GM21390 (cell line): ENCODE measurements around the gene TMEM140.
"Not testable (repeated sequence)": the region's sequence is repeated elsewhere in the genome, so short reads cannot be mapped to it uniquely, and the experiment has no call there.

Experiments
- ATAC-seq: cut with Tn5 transposase; IDR thresholded peaks from one replicate; pipeline ENCODE4 v1.9.1; 2021; ENCODE audit not compliant: unreplicated experiment

Gene TMEM140

DNA sequence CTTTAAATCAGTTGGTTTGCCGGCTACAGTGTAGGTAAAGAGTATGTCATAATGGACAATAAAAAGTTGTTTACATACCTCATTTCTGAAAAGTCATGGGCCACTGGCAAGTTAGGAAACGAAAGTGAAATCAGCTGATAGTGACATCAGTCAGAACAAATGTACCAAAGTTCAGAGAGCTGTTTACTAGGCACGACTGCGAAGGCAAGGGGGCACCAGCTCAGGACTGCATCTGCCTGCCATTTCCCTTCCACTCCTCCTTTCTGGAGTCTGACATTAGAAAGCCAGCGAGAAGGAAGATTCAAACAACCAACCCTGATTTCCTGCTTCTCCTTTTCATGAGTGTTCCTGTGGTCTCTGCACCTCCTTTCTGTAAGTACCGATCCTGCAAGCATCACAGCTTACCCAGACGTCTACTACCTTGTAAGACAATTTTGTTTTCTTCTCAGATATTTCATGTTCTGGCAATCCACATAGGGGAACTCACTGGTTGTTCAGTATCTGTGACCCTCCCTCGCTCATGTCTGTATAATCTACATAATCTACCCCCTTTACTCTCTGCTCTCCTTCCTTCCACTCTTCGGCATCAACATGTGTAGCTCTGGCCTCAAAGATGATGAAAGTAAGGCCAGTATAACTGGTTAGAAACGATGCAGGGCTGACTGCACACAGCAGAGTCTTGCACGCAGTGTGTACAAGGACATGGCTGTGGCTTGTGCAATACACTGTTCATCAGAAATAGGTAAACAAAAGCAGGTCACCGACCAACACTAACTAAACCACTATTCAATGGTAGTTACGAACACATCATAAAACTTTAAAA lies at the start of gene TMEM140:
TMEM140 (plus strand) TSS at position 174 of the 823 bp plus-strand sequence. CDS start 16,370 bp downstream, outside the sequence.
- ATAC-seq: peak; percentile 71

DNA sequence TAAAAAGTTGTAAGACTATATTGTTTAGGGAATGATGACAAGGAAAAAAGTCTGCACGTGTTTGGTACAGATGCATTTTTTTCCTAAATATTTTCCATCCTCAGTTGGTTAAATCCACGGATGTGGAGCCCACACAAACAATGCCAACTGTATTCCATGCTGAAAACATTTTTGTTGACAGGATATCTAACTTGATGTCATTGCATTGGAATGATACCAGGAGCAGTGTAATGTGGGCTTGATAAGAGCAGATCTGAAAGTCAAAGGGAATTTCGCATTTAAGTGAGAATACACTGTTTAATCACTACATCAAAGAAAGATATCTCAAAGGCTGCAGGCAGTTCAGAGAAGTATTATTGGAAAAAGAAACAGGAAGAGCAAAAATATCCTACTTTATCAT lies 49.5 kb upstream of the TMEM140 start:
- no peak for ATAC-seq

- no peak for ATAC-seq
Observed at GRCh38 chr7:135100856-135101255, 47.0 kb upstream of the TMEM140 start.

DNA sequence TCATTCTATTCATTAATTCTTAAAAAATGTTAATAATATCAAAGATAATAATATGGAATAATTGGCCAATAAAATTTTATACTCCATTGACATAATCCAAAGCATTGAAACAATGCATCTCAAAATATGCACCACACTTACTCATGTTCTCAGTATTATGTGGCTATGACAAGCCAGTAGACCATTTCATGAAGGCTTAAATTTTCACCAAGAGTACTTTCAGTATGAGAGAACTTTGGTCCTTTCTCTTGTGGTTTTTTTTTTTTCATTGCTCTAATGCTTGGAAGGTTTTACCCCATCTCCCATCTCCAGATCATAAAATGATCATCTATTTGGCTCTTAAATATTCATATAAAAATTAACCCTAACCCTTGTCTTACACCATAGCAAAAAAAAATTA lies 45.5 kb upstream of the TMEM140 start:
- peak; percentile 97 for ATAC-seq

DNA sequence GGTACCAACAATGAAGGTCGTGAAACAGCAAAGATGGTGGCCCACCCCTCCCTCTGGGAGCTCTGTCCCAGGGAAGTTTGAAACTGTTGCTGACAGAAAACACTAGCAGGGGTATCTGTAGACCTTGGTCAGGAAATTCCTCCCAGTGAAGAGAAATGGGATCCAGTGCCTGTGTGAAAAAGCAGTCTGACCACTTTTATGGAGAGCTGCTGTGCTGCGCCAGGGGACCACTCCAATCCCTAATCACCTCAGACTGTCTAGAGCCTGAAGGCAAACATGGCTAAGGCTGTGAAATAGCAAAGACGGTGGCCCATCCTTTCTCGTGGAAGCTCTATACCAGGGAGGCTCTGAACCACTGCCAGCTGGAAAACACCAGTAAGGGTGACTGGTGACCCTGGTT lies 38.3 kb upstream of the TMEM140 start:
- no peak for ATAC-seq

GRCh38 chr7:135109976-135110375 lies 37.9 kb upstream of the TMEM140 start:
- no peak for ATAC-seq

- ATAC-seq: no peak
Observed at GRCh38 chr7:135111379-135111778, 36.5 kb upstream of the TMEM140 start.

DNA sequence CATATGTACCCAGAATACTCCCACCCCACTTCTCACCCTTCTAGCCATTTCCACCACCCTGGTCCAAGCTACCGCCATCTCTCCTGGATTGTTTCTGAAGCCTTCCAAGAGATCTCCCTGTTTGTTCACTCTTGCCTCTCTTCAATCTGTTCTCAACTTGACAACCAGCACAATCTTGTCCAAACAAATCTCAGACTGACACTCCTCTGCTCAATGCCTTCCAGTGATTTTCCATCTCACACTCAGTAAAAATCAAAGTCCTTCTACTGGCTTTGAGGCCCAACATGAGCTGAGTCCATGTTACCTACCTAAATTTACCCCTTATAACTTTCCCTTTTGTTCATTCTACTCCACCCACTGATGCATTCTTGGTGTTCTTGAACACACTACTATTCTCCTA lies 33.2 kb upstream of the TMEM140 start:
- ATAC-seq: no peak

DNA sequence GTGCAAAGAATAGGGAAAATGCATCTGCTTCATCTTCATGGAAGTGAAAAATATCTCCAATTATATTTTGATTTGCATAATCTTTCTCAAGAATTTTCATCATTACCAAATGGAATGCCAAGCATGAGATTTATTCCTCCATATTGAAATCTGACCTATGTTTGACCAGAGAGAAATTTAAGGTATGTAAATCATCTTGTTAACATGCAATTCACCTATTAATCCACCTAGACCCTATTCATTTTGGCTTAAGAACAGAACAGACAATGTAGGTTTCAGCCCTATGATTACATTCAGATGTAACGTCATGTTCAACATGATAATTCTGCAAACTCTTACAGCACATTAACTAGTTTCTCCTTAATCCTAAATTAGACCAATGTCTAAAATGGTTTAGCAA lies 30.8 kb upstream of the TMEM140 start:
- ATAC-seq: no peak

DNA sequence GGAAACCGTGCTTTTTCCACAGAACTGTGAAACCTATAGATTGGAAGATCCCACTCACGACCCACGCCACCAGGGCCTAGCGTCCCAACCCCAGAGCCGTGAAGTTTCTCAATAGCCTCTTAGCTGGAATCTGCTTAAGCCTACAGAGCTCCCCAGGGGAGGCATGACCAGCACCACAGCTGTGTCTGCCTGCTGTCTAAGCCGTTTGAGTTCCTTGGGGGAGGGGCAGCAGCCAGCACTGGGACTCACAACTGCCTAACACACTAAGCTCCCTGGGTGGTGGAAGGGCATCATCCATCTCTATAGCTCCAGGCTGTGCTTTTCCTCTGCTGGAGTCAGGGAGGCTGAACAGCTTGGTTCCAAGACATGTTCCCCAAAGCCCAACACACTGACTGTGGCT lies 26.0 kb upstream of the TMEM140 start:
- no peak for ATAC-seq

DNA sequence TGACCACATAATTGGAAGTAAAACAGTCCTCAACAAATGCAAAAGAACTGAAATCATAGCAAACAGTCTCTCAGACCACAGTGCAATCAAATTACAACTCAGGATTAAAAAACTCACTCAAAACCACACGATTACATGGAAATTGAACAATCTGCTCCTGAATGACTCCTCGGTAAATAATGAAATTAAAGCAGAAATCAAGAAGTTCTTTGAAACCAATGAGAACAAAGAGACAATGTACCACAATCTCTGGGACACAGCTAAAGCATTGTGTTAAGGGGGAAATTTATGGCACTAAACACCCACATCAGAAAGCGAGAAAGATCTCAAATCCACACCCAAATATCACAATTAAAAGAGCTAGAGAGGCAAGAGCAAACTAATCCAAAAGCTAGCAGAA lies 23.2 kb upstream of the TMEM140 start:
- not testable (repeated sequence) for ATAC-seq

GRCh38 chr7:135128931-135129330 lies 18.9 kb upstream of the TMEM140 start:
- ATAC-seq: no peak

DNA sequence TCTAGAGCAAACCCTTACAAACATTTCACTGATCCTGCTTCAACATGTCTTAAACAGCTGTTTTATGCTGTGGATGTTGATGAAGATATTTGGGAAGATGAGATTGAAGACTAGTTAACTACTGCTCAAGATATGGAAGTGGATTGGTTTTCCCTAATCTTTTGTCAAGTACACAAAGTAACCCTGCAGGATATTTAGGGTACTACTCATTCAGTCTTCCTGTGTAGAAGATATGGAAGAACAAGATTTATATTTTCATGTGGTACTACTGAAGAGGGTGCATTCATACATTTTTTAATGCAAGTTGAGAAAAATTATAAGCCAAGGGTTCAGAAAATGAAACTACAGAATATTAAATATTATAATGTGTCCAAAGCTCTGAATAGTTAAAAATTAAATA lies 18.3 kb upstream of the TMEM140 start:
- no peak for ATAC-seq

- ATAC-seq: no peak
Observed at GRCh38 chr7:135143885-135144668, 3.8 kb upstream of the TMEM140 start.

DNA sequence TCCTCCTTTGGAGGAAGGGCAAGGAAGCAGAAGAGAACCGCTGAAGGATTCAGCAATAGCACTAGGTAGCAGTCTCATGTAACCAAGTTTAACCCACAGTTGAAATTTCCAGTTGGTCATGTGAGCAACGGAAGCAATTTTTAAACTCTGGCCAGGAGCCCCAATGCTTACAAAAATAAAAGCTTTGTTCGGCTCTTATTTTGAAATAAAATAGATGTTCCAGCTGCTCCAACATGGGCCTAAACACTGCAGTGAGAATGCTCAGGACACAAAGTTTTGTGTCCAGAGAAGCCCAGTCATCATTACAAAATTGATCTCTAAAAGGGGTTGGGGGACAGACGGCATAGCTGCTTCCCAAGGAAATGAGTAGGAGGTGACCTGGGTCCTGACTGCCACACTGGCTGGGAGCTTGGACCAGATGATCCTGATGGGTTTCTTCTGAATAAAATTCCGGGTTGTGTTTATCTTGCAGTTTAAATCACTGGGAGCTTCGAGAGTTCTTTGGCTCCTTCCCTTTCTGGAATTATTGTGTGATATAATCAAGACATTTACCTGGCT lies 452 bp upstream of the TMEM140 start:
- no peak for ATAC-seq

- no peak for ATAC-seq
Observed at GRCh38 chr7:135150072-135150782, 2.4 kb downstream of the TMEM140 start.

- ATAC-seq: no peak
Observed at GRCh38 chr7:135151132-135151531, 3.3 kb downstream of the TMEM140 start.

GRCh38 chr7:135151533-135151932 lies 3.7 kb downstream of the TMEM140 start:
- ATAC-seq: no peak

- no peak for ATAC-seq
Observed at GRCh38 chr7:135152442-135152841, 4.6 kb downstream of the TMEM140 start.

- no peak for ATAC-seq
Observed at GRCh38 chr7:135154734-135155133, 6.9 kb downstream of the TMEM140 start.

- no peak for ATAC-seq
Observed at GRCh38 chr7:135156290-135156689, 8.4 kb downstream of the TMEM140 start.
